Lung (tissue), 12 donors: ENCODE data around the gene IFT80. TPM values are rescaled to one million over a fixed set of nuclear protein-coding genes. Genes with fewer than 3 reads are reported as not detected.

ENCODE experiments used
- ATAC-seq: fragments of 200-7000 bp; cut with Tn5 transposase; one replicate; pipeline ENCODE4 v1.9.1; 2020; ENCODE audit warnings: moderate number of reproducible peaks; ENCODE audit not compliant: insufficient read depth, low FRiP score
- DNase-seq, 3 donors: peaks; one replicate each; pipeline ENCODE4 v3.0.0-alpha.2; 2013 to 2017
- H3K27ac ChIP-seq, 2 donors: one replicate each; pipeline ENCODE4 v1.5.1; 2013; ENCODE audit warnings: mild to moderate bottlenecking in 2 of 2, moderate library complexity in 2 of 2, control low read depth in 1 of 2, inconsistent platforms in 1 of 2, low read depth in 1 of 2, low read length in 1 of 2
- H3K27me3 ChIP-seq, 3 donors: one replicate each; pipeline ENCODE4 v1.5.1; 2013; ENCODE audit warnings: low read length in 2 of 3; ENCODE audit not compliant: control insufficient read depth in 3 of 3, insufficient read depth in 3 of 3
- H3K36me3 ChIP-seq, 4 donors: one replicate each; pipeline ENCODE4 v1.5.1; 2013; ENCODE audit warnings: low read length in 4 of 4, mild to moderate bottlenecking in 1 of 4, moderate library complexity in 1 of 4; ENCODE audit not compliant: control insufficient read depth in 4 of 4, insufficient read depth in 4 of 4
- H3K4me1 ChIP-seq, 5 donors: one replicate each; pipeline ENCODE4 v1.5.1; 2013; ENCODE audit warnings: low read length in 5 of 5, mild to moderate bottlenecking in 2 of 5, moderate library complexity in 1 of 5; ENCODE audit not compliant: control insufficient read depth in 5 of 5, insufficient read depth in 5 of 5
- H3K4me3 ChIP-seq: one replicate; pipeline ENCODE4 v1.5.1; 2013; ENCODE audit warnings: mild to moderate bottlenecking, control low read depth, moderate library complexity
- H3K9ac ChIP-seq, 2 donors: one replicate each; pipeline ENCODE4 v1.5.1; 2013; ENCODE audit warnings: low read length in 2 of 2, control low read depth in 1 of 2; ENCODE audit not compliant: insufficient read depth in 1 of 2
- H3K9me3 ChIP-seq, 4 donors: one replicate each; pipeline ENCODE4 v1.5.1; 2013; ENCODE audit warnings: low read length in 3 of 4, mild to moderate bottlenecking in 1 of 4, moderate library complexity in 1 of 4; ENCODE audit not compliant: control insufficient read depth in 4 of 4, insufficient read depth in 3 of 4
- WGBS, 2 donors: extraction: QIAGEN DNeasy Blood & Tissue Kit; methylation state at CpG; one replicate each; pipeline ENCODE4 v1.1.7; 2013; 5-methylcytosine and 5-hydroxymethylcytosine counted together
- polyA plus RNA-seq, 2 donors: library from polyadenylated mRNA; stranded (reverse); fragments of 200-250 nt; gene quantifications; one replicate each; pipeline ENCODE4 v1.2.1, GENCODE V29; 2013
- total RNA-seq, 2 donors: library from RNA; depleted of rRNA in 1 of 2; stranded (reverse); fragments of >200 nt in 1 of 2; gene quantifications; one replicate each; pipeline ENCODE4 v1.2.1, GENCODE V29; 2014 to 2021
- TF ChIP-seq, protein P1 (sequence below): IDR thresholded peaks from 2 replicates; pipeline ENCODE4 v1.5.1; 2012; ENCODE audit warnings: mild to moderate bottlenecking; ENCODE audit errors: control extremely low read depth, extremely low read depth
- donor health status: control.
- donor health status: control.
- donor health status: Bipolar disorder and iron deficiency.
- donor health status: healthy.
- donor health status: DM: yes; HTN: yes; CAD: no.

The IFT80 gene
- total and polyA plus RNA-seq, 4 donors: 13.1 to 114 (median 27.9) TPM

DNA sequence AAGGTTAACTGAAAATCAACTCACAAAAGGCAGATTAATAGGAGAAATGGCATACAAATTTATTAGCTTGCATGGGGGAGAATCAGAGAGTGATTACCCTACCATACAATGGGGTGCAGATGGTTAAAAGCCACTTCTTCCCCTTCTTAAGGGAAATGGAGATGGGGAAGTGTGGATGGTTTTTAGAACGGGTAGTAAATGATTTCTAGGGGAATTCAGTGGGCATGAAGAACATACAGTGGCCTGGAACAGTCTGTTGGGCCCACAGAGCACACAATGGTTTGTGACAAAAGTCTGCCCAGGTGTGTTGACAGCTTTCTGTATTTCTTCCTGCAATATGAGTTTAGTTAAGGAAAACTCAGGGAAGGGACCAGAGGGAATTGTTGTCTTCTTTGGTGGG is 112.8 kb downstream of the IFT80 start:
- 24 to 63% methylated on average over 1 of the region's 1 CpG for WGBS, 2 donors
- DNase-seq: no peak
- Histone ChIP-seq H3K27me3 (no peaks in the 10 kb centered on the region), H3K4me3 (no peak overlapping the region), H3K9me3 (no peaks in the 10 kb centered on the region), H3K4me1 (peaks cover 0 to 2% (median 0%) of the 10 kb centered on the region in 5 donors), H3K9ac (no peak overlapping the region), H3K36me3 (peaks cover 0 to 6% (median 0%) of the 10 kb centered on the region in 4 donors), H3K27ac (no peak overlapping the region)
- no peak for ATAC-seq
- TF ChIP-seq, protein P1, sequence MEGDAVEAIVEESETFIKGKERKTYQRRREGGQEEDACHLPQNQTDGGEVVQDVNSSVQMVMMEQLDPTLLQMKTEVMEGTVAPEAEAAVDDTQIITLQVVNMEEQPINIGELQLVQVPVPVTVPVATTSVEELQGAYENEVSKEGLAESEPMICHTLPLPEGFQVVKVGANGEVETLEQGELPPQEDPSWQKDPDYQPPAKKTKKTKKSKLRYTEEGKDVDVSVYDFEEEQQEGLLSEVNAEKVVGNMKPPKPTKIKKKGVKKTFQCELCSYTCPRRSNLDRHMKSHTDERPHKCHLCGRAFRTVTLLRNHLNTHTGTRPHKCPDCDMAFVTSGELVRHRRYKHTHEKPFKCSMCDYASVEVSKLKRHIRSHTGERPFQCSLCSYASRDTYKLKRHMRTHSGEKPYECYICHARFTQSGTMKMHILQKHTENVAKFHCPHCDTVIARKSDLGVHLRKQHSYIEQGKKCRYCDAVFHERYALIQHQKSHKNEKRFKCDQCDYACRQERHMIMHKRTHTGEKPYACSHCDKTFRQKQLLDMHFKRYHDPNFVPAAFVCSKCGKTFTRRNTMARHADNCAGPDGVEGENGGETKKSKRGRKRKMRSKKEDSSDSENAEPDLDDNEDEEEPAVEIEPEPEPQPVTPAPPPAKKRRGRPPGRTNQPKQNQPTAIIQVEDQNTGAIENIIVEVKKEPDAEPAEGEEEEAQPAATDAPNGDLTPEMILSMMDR: no peak

DNA sequence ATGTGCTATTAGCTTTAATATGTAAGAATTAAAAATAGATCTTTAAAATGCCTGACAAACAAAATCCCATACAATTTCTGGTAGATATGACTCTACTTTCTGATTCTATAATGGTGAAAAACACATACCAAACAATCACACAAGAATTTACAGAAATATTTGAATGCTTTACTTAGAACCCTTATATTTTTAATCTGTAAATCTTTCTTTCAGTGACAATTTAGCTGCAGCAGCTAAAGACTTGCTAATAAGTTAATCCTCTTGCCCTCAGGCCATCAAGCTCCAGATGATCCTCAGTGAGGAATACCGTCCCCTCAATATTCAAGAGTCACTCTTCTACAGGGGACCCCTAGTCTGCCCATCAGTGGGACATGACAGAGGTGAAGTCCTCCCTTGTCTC is 118.2 kb downstream of the IFT80 start:
- Histone ChIP-seq H3K36me3 (peaks cover 0 to 9% (median 4%) of the 10 kb centered on the region in 4 donors), H3K27me3 (no peaks in the 10 kb centered on the region), H3K9ac (no peak overlapping the region), H3K9me3 (no peaks in the 10 kb centered on the region), H3K27ac (no peak overlapping the region), H3K4me1 (peaks cover 0 to 2% (median 0%) of the 10 kb centered on the region in 5 donors), H3K4me3 (no peak overlapping the region)
- DNase-seq (no peak), ATAC-seq (no peak)
- TF ChIP-seq, protein P1: no peak
- 99 to 100% methylated on average over 1 of the region's 1 CpG for WGBS, 2 donors

DNA sequence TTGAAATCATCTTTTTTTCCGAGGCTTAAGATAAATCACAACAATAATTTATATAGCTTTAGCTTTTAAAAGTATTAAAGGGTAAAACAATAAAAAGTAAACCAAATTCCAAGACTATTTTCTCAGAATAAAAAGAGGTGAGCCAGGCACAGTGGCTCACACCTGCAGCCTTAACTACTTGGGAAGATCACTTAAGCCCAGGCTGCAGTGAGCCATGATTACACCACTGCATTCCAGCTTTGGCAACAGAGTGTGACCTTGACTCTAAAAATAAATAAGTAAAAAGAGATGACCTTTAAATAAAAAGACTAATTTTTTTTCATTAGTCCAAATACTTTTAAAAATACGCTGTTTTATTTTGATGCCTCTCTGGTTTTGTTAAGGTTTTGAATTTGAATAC is 119.4 kb downstream of the IFT80 start:
- ATAC-seq: no peak

More for the DNA sequence above, 119.4 kb downstream of the IFT80 start:
- Histone ChIP-seq H3K4me3 (no peak overlapping the region), H3K27ac (no peak overlapping the region), H3K36me3 (peaks cover 0 to 9% (median 4%) of the 10 kb centered on the region in 4 donors), H3K9me3 (no peaks in the 10 kb centered on the region), H3K27me3 (no peaks in the 10 kb centered on the region), H3K9ac (no peak overlapping the region), H3K4me1 (peaks cover 0 to 2% (median 0%) of the 10 kb centered on the region in 5 donors)
- TF ChIP-seq, protein P1: no peak
- 67 to 96% methylated on average over 2 of the region's 2 CpGs for WGBS, 2 donors
- DNase-seq: no peak
